ENCODE results near the gene BHLHE40. TPM values are rescaled to one million over a fixed set of nuclear protein-coding genes. Genes with fewer than 3 reads are reported as not detected.

The BHLHE40 gene
- total and polyA plus RNA-seq, 2 of the 4 experiments (the other 2 are of a cell fraction) = 22.8 to 31.8 TPM

- Histone ChIP-seq H3K79me1 (ENCODE audit: low read depth in 1 of 2, low read length in 2 of 2) (peaks cover 0 to 3% of the 10 kb centered on the region in 2 experiments; a peak in 1 of 4 replicates), H3K56ac (ENCODE audit: extremely low read depth, insufficient read depth, low read length) (no peak overlapping the region), H3K23ac (ENCODE audit: low read depth, low read length) (no peak overlapping the region), H2BK20ac (ENCODE audit: low read depth, low read length) (peak overlapping the region; percentile 49; the same call in 1 of the 2 replicates), H4K5ac (ENCODE audit: low read depth, low read length) (no peak overlapping the region), H2BK5ac (ENCODE audit: low read depth, low read length, poor library complexity, severe bottlenecking) (peak overlapping the region; percentile 55), H4K20me1 (ENCODE audit: insufficient read depth, low read length) (no peaks in the 10 kb centered on the region), H2AK9ac (replicated peaks; ENCODE audit: low read depth, low read length, poor library complexity) (peak overlapping the region; percentile 23), H3K36me3 (ENCODE audit: control insufficient read depth, insufficient read depth, low read length) (no peaks in the 10 kb centered on the region), H3K9me1 (ENCODE audit: insufficient read depth, low read length) (peaks cover 14% of the 10 kb centered on the region), H3K4me2 (ENCODE audit: low read depth, low read length) (no peak overlapping the region), H3K4ac (ENCODE audit: low read depth, low read length) (peak overlapping the region; percentile 50), H2BK15ac (ENCODE audit: low read depth, low read length) (peak overlapping the region; percentile 46; the same call in 2 of the 3 replicates), H4K91ac (ENCODE audit: insufficient read depth, low read depth, low read length) (peak overlapping the region; percentile 53), H3K9ac (ENCODE audit: low read depth, low read length) (no peak overlapping the region), H3K18ac (ENCODE audit: low read depth, low read length) (no peak overlapping the region; the same call in 1 of the 2 replicates), H2BK120ac (ENCODE audit: low read depth, low read length) (peak overlapping the region; percentile 62; the same call in 1 of the 2 replicates), H4K8ac (ENCODE audit: low read depth in 2 of 2, low read length in 2 of 2) (no peak overlapping the region; a peak in 1 of 4 replicates), H3K4me3 (ENCODE audit: insufficient read depth, low read depth, low read length) (no peak overlapping the region), H3K4me1 (ENCODE audit: control insufficient read depth, insufficient read depth, low read length) (peaks cover 15% of the 10 kb centered on the region), H2AFZ (replicated peaks; ENCODE audit: low read length, poor library complexity) (no peak overlapping the region), H3K9me3 (ENCODE audit: control insufficient read depth, insufficient read depth, low read length) (no peaks in the 10 kb centered on the region), H3K27ac (ENCODE audit: insufficient read depth, low read length) (no peak overlapping the region), H3K14ac (replicated peaks; ENCODE audit: low read depth, low read length) (no peak overlapping the region), H3K27me3 (ENCODE audit: control insufficient read depth, insufficient read depth, low read length) (no peaks in the 10 kb centered on the region), H2AK5ac (ENCODE audit: low read depth, low read length) (peak overlapping the region; percentile 82)
- DNase-seq = no peak
- in situ Hi-C loops (cut with MboI; ENCODE audit: low sequenced_read_pairs) = loop anchor here (5.0 to 10.0 kb wide), 2 partner anchors 38 to 305 kb away; no protein-coding TSS in a partner anchor
- no TSS peak for BruUV-seq (replicated peaks)
- TF ChIP-seq MXI1 (IDR thresholded peaks at IDR 0.05; ENCODE audit: borderline replicate concordance, low read depth, low read length) (no peak), SMC3 (IDR thresholded peaks at IDR 0.05; ENCODE audit: low read depth, low read length) (no peak), CHD1 (IDR thresholded peaks at IDR 0.05; ENCODE audit: low read depth, low read length) (no peak), RAD21 (IDR thresholded peaks at IDR 0.05; ENCODE audit: low read length) (no peak), FOS (IDR thresholded peaks at IDR 0.05; ENCODE audit: low read depth, low read length) (no peak), NFE2L2 (IDR thresholded peaks at IDR 0.05; ENCODE audit: low read depth, low read length) (no peak), RFX5 (IDR thresholded peaks at IDR 0.05; ENCODE audit: low read depth, low read length) (no peak), MAFK (IDR thresholded peaks at IDR 0.05; ENCODE audit: low read depth, low read length) (no peak), POLR2A (IDR thresholded peaks at IDR 0.05; ENCODE audit: low read depth, low read length) (no peak), BHLHE40 (IDR thresholded peaks at IDR 0.05; ENCODE audit: low read depth, low read length) (no peak), RCOR1 (IDR thresholded peaks at IDR 0.05; ENCODE audit: insufficient replicate concordance, low read length) (no peak), CEBPB (IDR thresholded peaks at IDR 0.05; ENCODE audit: low read depth, low read length) (no peak), CTCF (conservative IDR thresholded peaks at IDR 0.05; ENCODE audit: low read depth, low read length) (no peak)
- TF ChIP-seq, protein P1, sequence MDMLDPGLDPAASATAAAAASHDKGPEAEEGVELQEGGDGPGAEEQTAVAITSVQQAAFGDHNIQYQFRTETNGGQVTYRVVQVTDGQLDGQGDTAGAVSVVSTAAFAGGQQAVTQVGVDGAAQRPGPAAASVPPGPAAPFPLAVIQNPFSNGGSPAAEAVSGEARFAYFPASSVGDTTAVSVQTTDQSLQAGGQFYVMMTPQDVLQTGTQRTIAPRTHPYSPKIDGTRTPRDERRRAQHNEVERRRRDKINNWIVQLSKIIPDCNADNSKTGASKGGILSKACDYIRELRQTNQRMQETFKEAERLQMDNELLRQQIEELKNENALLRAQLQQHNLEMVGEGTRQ (IDR thresholded peaks at IDR 0.05; ENCODE audit: low read depth, low read length) = no peak
- TF ChIP-seq, protein P2, sequence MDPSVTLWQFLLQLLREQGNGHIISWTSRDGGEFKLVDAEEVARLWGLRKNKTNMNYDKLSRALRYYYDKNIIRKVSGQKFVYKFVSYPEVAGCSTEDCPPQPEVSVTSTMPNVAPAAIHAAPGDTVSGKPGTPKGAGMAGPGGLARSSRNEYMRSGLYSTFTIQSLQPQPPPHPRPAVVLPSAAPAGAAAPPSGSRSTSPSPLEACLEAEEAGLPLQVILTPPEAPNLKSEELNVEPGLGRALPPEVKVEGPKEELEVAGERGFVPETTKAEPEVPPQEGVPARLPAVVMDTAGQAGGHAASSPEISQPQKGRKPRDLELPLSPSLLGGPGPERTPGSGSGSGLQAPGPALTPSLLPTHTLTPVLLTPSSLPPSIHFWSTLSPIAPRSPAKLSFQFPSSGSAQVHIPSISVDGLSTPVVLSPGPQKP (IDR thresholded peaks at IDR 0.05; ENCODE audit: borderline replicate concordance, low read depth, low read length) = no peak
- ChIA-PET CTCF (no interaction called here), POLR2A (ENCODE audit: unreplicated experiment) (no interaction called here)
- intact Hi-C loops (cut with micrococcal nuclease) = no loop called here
- ATAC-seq (ENCODE audit: low read depth) = no peak
- dilution Hi-C loops (cut with HindIII; ENCODE audit: low sequenced_read_pairs, unreplicated experiment) = no loop called here
- 100% methylated on average over 1 of the region's 7 CpGs; no CpG with 5 or more reads in 1 of the 2 experiments for WGBS, 2 experiments (ENCODE audit: extremely low coverage in 2 of 2, insufficient read length in 1 of 2)
Measured at GRCh38 chr3:5020242-5020722, 41.0 kb downstream of the BHLHE40 start.

All from IMR-90 (cell line).